GM18505 (cell line): Measurements from ENCODE around the gene NDRG2.

Experiments used
- ATAC-seq: cut with Tn5 transposase; IDR thresholded peaks from one replicate; pipeline ENCODE4 v1.9.1; 2021; ENCODE audit not compliant: unreplicated experiment
- POLR2A ChIP-seq: IDR thresholded peaks from 4 replicates; pipeline ENCODE4 v1.6.1; 2011; ENCODE audit warnings: borderline replicate concordance; ENCODE audit not compliant: insufficient read depth, insufficient read length; ENCODE audit errors: extremely low read depth

NDRG2 gene

GRCh38 chr14:21024585-21025370 is at the start of gene NDRG2:
NDRG2 (minus strand) TSS chr14:21025061; CDS start chr14:21023315, 1,746 bp downstream.
- no peak for ATAC-seq
- TF ChIP-seq POLR2A, result no peak

DNA sequence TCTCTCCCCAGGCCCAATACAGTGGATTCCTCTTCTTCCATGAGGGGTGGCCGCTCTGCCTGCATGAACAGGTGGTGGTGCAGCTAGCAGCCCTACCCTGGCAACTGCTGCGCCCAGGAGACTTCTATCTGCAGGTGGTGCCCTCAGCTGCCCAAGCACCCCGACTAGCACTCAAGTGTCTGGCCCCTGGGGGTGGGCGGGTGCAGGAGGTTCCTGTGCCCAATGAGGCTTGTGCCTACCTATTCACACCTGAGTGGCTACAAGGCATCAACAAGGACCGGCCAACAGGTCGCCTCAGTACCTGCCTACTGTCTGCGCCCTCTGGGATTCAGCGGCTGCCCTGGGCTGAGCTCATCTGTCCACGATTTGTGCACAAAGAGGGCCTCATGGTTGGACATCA is 49.1 kb upstream of the NDRG2 start:
- no peak for TF ChIP-seq POLR2A
- ATAC-seq, result no peak

- TF ChIP-seq POLR2A, result no peak
- no peak for ATAC-seq
These were observed 48.0 kb upstream of the NDRG2 start for GRCh38 chr14:21072781-21073339.

DNA sequence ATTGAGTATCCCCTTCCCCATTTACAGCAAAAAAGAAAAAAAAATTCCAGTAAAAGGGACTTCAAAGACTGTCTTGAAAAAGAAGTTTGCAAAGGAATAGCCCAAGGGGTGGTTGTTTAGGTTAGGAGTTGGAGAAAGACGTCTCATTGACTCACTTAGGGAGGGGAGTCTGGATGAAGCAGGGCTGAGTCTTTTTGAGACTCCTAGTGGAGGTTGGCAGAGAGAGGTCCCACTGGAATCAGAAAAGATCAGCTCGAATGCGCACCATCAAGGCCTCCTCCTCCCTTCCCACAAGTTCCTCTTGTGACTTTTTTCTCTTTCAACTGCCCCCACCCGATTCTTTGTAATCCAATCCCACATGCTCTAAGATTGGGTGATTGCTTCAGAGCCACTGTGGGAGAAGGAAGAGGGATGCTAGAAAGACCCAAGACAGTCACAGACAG is 47.2 kb upstream of the NDRG2 start:
- no peak for TF ChIP-seq POLR2A
- no peak for ATAC-seq

DNA sequence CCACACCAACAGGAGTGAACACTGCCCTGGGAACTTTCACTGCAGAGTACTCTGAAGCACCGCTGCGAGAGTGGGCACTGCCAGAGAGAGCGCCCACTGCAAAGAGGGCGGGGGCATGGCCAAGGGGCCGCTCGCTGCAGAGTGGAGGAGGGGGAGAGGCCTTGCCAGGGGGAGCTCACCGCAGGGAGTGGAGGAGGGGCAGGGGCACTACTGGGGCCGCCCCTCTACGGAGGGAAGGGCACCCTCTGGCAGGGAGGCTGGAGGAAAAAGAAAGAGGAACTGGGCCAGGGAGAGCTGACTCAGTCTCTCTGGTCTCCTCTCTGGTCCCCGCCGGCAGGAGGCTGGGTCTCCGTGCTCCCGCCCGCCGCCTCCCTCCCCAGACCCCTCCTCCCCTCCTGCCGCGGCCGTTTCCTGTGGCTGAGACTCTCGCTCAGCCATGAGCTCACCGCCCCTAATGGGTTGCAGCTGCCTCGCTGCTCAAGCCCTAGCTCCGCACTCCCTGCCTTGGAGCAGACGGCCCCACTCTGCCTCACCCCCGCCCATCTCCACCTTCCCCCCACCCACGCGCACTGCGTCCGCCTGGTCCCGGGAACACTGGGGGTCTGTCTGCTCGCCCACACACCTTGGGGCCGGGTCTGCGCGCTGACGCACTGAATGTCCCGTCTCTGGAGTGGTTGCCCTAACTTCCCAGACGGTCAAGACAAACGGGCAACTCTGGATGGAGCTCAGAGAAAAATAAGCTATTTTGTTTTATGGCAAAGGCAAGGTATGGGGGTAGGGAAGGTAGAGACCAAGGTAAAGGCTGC is 46.6 kb upstream of the NDRG2 start:
- ATAC-seq, result peak; percentile 71
- TF ChIP-seq POLR2A, result no peak

GRCh38 chr14:21070610-21071224 is 45.9 kb upstream of the NDRG2 start:
- ATAC-seq, result peak; percentile 13
- no peak for TF ChIP-seq POLR2A

- no peak for ATAC-seq
- no peak for TF ChIP-seq POLR2A
These were observed 45.3 kb upstream of the NDRG2 start, which contains the start of gene ARHGEF40 for GRCh38 chr14:21070083-21070609. ARHGEF40 (plus strand) TSS chr14:21070304; CDS start chr14:21070397, 93 bp downstream.

DNA sequence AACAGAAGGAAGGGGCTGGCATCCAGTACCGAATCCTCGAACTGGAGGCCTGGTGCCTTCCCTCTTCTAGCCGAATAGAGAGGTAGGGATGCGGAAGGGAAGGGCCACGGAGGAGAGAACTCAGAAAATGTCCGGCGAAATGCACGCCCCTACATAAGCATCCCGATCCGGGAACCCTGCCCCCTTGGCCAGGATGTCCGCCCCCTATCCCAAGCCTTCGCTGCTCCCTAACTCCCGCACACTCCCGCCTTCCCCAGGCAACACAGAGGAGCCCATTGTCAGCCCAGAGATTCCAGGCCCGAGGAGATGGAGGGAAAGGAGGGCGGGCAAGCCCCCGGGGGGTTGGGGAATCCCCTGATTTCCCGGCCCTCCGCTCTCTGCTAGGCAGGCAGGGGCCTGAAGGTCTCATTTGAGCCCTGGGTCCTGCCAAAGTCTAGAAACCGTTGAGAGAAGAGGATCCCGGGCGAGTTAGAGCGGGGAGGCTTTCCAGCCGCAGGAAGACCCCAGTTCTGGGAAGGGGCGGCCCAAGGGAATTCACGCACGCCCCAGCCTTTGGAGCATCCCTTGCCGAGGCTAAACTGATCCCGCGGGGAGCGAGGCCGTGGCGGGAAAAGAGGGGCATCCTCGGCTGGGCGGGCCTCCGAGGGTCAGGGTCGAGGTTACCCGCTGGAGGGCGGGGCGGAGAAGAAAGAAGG is 44.7 kb upstream of the NDRG2 start:
- no peak for TF ChIP-seq POLR2A
- ATAC-seq, result no peak

- TF ChIP-seq POLR2A, result no peak
- ATAC-seq, result no peak
These were observed 43.9 kb upstream of the NDRG2 start for GRCh38 chr14:21068521-21069387.

DNA sequence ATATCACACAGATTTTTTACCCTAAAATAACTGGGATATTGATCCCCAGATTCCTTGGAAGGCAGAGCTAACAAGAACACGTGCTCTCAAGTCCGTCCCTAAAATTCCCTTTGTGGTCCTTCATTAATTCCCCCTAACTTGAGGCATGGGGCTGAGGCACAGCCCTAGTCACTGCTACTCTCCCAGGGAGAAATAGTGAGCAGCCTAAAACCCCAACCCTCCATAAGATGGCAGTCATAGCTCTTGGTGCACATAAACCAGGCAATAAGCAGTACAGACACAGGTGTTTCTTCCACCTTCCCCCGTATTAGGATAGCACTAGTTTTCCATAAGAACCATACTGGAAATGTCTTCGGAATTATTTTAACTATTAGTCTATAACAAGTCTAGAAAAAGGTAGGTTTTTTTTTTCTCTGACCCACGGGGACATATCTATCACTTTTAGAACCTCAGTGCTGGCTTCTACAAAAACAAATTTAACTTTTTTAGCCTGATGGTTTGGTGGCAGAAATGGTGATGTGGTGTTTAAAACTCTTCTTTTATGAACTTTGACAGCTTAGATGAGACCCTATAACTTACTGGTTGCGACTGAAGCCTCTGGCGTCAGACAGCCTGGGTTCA is 42.1 kb upstream of the NDRG2 start:
- no peak for ATAC-seq
- TF ChIP-seq POLR2A, result no peak

DNA sequence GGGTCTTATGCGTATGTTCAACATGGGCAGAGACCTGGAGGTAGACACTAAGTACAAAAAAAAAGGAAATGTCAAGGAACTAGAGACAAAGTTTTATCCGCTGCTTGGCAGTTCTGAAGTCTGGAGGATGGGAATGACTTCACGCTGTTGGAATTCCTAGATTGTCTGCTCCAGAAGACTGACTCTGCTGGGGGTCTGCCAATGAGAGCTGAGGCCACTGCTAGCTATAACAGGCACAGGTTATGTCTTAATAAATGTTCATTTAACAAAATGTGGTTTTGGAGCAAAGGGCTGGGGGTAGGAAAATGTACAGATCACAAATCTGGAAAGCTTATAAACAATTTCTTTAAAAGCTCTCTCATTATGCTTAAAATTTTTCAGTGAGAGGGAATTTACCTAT is 38.6 kb upstream of the NDRG2 start:
- ATAC-seq, result no peak
- no peak for TF ChIP-seq POLR2A
